H1 (cell line): ENCODE measurements around the gene SH3TC2. TPM values are rescaled to one million over a fixed set of nuclear protein-coding genes. Genes with fewer than 3 reads are reported as not detected.

Experiments
- CTCF ChIA-PET: fragments of 300-600 bp; sonication (Branson Sonifier 250); formaldehyde crosslinking; loops from one replicate; lab custom pipeline; 2021; ENCODE audit not compliant: partially characterized antibody; lab: Charles Lee
- POLR2A ChIA-PET: fragments of 300-600 bp; sonication (Branson Sonifier 250); formaldehyde crosslinking; loops from one replicate; lab custom pipeline; 2021; ENCODE audit warnings: inconsistent platforms; ENCODE audit not compliant: partially characterized antibody; lab: Charles Lee
- DNase-seq, 2 experiments: peaks; one replicate each; pipeline versions ENCODE4 v3.0.0 to v3.0.0-alpha.2; 2010 to 2022; ENCODE audit warnings: low spot score in 2 of 2, low read depth in 1 of 2, mixed read lengths in 1 of 2
- FAIRE-seq: peaks from 2 replicates; lab custom pipeline; 2011; peaks lifted over from hg19 to GRCh38; lab: Jason Lieb, UNC
- H2AFZ ChIP-seq: 2 replicates; pipeline ENCODE4 v1.8.1; 2012; ENCODE audit warnings: low read length, inconsistent platforms
- H2AK5ac ChIP-seq: 2 replicates; pipeline ENCODE4 v1.6.1; 2013; ENCODE audit warnings: low read depth, low read length
- H2BK120ac ChIP-seq: replicated peaks from 2 replicates; pipeline ENCODE3; 2013; ENCODE audit warnings: low read depth, low read length, inconsistent platforms
- H2BK12ac ChIP-seq: 2 replicates; pipeline ENCODE4 v1.6.1; 2013; ENCODE audit warnings: low read depth, low read length
- H2BK15ac ChIP-seq: 2 replicates; pipeline ENCODE4 v1.6.1; 2013; ENCODE audit warnings: low read length
- H2BK20ac ChIP-seq: 2 replicates; pipeline ENCODE4 v1.6.1; 2013; ENCODE audit warnings: low read length
- H2BK5ac ChIP-seq: 2 replicates; pipeline ENCODE4 v1.6.1; 2013; ENCODE audit warnings: low read depth, low read length
- H3K14ac ChIP-seq: 2 replicates; pipeline ENCODE4 v1.6.1; 2013; ENCODE audit warnings: inconsistent platforms; ENCODE audit not compliant: insufficient read length
- H3K18ac ChIP-seq: 2 replicates; pipeline ENCODE4 v1.6.1; 2013; ENCODE audit warnings: low read length; ENCODE audit errors: extremely low read depth
- H3K23ac ChIP-seq: 2 replicates; pipeline ENCODE4 v1.6.1; 2013; ENCODE audit warnings: inconsistent platforms; ENCODE audit not compliant: insufficient read length
- H3K23me2 ChIP-seq: 2 replicates; pipeline ENCODE4 v1.6.1; 2013; ENCODE audit warnings: low read depth, low read length
- H3K27ac ChIP-seq: 2 replicates; pipeline ENCODE4 v1.6.1; 2011; ENCODE audit warnings: low read depth, low read length, inconsistent platforms
- H3K27me3 ChIP-seq, 4 experiments: replicated peaks in 1 of 4; 1 replicate in 1 of 4; 2 replicates in 3 of 4; pipeline versions ENCODE4 v1.6.1 to v1.8.1; 2011 to 2013; ENCODE audit warnings: low read length in 3 of 4, mild to moderate bottlenecking in 3 of 4, inconsistent platforms in 2 of 4, mixed read lengths in 2 of 4, moderate library complexity in 1 of 4; ENCODE audit not compliant: control insufficient read depth in 3 of 4, insufficient read depth in 3 of 4; ENCODE audit errors: extremely low read depth in 1 of 4
- H3K36me3 ChIP-seq, 4 experiments: 2 replicates each; pipeline versions ENCODE4 v1.6.1 to v1.8.1; 2011 to 2013; ENCODE audit warnings: mild to moderate bottlenecking in 4 of 4, low read length in 3 of 4, moderate library complexity in 2 of 4, control low read depth in 1 of 4, inconsistent platforms in 1 of 4; ENCODE audit not compliant: insufficient read depth in 4 of 4, control insufficient read depth in 2 of 4
- H3K4ac ChIP-seq: replicated peaks from 2 replicates; pipeline ENCODE3; 2013; ENCODE audit warnings: low read length, low read depth, mixed read lengths, inconsistent platforms; ENCODE audit not compliant: insufficient read length
- H3K4me1 ChIP-seq, 4 experiments: replicated peaks in 1 of 4; 1 replicate in 1 of 4; 2 replicates in 3 of 4; pipeline versions ENCODE4 v1.6.1 to v1.8.1; 2011 to 2013; ENCODE audit warnings: low read length in 3 of 4, inconsistent platforms in 2 of 4, mixed read lengths in 1 of 4; ENCODE audit not compliant: insufficient read depth in 4 of 4, control insufficient read depth in 3 of 4
- H3K4me2 ChIP-seq, 2 experiments: 2 replicates each; pipeline versions ENCODE4 v1.6.1 to v1.8.1; 2011 to 2013; ENCODE audit warnings: low read depth in 2 of 2, low read length in 2 of 2, control low read depth in 1 of 2, inconsistent platforms in 1 of 2, mild to moderate bottlenecking in 1 of 2; ENCODE audit not compliant: insufficient read depth in 1 of 2
- H3K4me3 ChIP-seq, 4 experiments: fragments of 200-600, 300-600 bp in 1 of 4; sonication (generic), shearing (Covaris generic), sonication (Bioruptor Twin) in 1 of 4; 2 replicates each; pipeline versions ENCODE4 v1.5.1 to v1.8.1; 2011 to 2016; ENCODE audit warnings: low read length in 4 of 4, low read depth in 3 of 4, control low read depth in 2 of 4, inconsistent platforms in 2 of 4, mild to moderate bottlenecking in 2 of 4, mixed read lengths in 1 of 4, moderate library complexity in 1 of 4; ENCODE audit not compliant: insufficient read depth in 2 of 4; ENCODE audit errors: extremely low read depth in 1 of 4
- H3K56ac ChIP-seq: replicated peaks from 2 replicates; pipeline ENCODE3; 2013; ENCODE audit warnings: low read depth, mild to moderate bottlenecking, mixed read lengths, low read length, inconsistent platforms; ENCODE audit not compliant: insufficient read length
- H3K79me1 ChIP-seq: 2 replicates; pipeline ENCODE4 v1.6.1; 2013; ENCODE audit warnings: low read depth, low read length, control low read depth
- H3K79me2 ChIP-seq, 2 experiments: 2 replicates each; pipeline versions ENCODE4 v1.6.1 to v1.8.1; 2012 to 2013; ENCODE audit warnings: low read length in 2 of 2, mild to moderate bottlenecking in 2 of 2, inconsistent platforms in 1 of 2; ENCODE audit not compliant: insufficient read depth in 2 of 2, control insufficient read depth in 1 of 2
- H3K9ac ChIP-seq, 4 experiments: replicated peaks in 1 of 4; 1 replicate in 1 of 4; 2 replicates in 3 of 4; pipeline versions ENCODE4 v1.6.1 to v1.8.1; 2011 to 2013; ENCODE audit warnings: low read depth in 3 of 4, low read length in 3 of 4, control low read depth in 2 of 4, mild to moderate bottlenecking in 2 of 4, moderate library complexity in 2 of 4, inconsistent platforms in 1 of 4; ENCODE audit errors: extremely low read depth in 1 of 4
- H3K9me3 ChIP-seq, 2 experiments: 2 replicates each; pipeline versions ENCODE4 v1.6.1 to v1.8.1; 2012 to 2013; ENCODE audit warnings: mild to moderate bottlenecking in 2 of 2, moderate library complexity in 2 of 2, control low read depth in 1 of 2, inconsistent platforms in 1 of 2, low read depth in 1 of 2, low read length in 1 of 2, mixed read lengths in 1 of 2; ENCODE audit not compliant: insufficient read depth in 2 of 2
- H4K20me1 ChIP-seq, 2 experiments: replicated peaks in 1 of 2; 2 replicates each; pipeline versions ENCODE3 to v1.8.1; 2011 to 2013; ENCODE audit warnings: inconsistent platforms in 2 of 2, low read length in 2 of 2, mild to moderate bottlenecking in 1 of 2; ENCODE audit not compliant: insufficient read depth in 2 of 2, control insufficient read depth in 1 of 2
- H4K5ac ChIP-seq: 2 replicates; pipeline ENCODE4 v1.6.1; 2013; ENCODE audit warnings: low read length, low read depth, mixed read lengths, inconsistent platforms; ENCODE audit not compliant: insufficient read length
- H4K8ac ChIP-seq: 2 replicates; pipeline ENCODE4 v1.8.0; 2013; ENCODE audit warnings: mild to moderate bottlenecking, moderate library complexity, low read length, inconsistent platforms; ENCODE audit not compliant: insufficient read depth; ENCODE audit errors: extremely low read depth
- H4K91ac ChIP-seq: replicated peaks from 2 replicates; pipeline ENCODE3; 2013; ENCODE audit warnings: low read length, mixed read lengths, inconsistent platforms; ENCODE audit not compliant: insufficient read length
- ATF2 ChIP-seq: IDR thresholded peaks from 2 replicates; pipeline ENCODE4 v1.6.1; 2012; ENCODE audit warnings: low read length, inconsistent platforms
- CHD1 ChIP-seq: IDR thresholded peaks from 2 replicates; pipeline ENCODE4 v1.6.1; 2012; ENCODE audit warnings: low read depth, low read length, improper control_type of control experiment
- EGR1 ChIP-seq: IDR thresholded peaks from 2 replicates; pipeline ENCODE4 v1.6.1; 2011; ENCODE audit warnings: low read depth, low read length, borderline replicate concordance
- EP300 ChIP-seq, 2 experiments: IDR thresholded peaks; 1 replicate in 1 of 2; 2 replicates in 1 of 2; pipeline ENCODE4 v1.6.1; 2011 to 2012; ENCODE audit warnings: low read depth in 2 of 2, low read length in 2 of 2, mild to moderate bottlenecking in 2 of 2, borderline replicate concordance in 1 of 2, inconsistent platforms in 1 of 2, moderate library complexity in 1 of 2
- EZH2 ChIP-seq: fragments of 200-600 bp; sonication (generic); IDR thresholded peaks from 2 replicates; pipeline ENCODE4 v1.7.1; 2012; ENCODE audit warnings: low read depth, mild to moderate bottlenecking, moderate library complexity, low read length, inconsistent platforms; ENCODE audit not compliant: severe bottlenecking
- GABPA ChIP-seq: IDR thresholded peaks from 2 replicates; pipeline ENCODE4 v1.6.1; 2011; ENCODE audit warnings: mild to moderate bottlenecking, low read length, moderate library complexity, borderline replicate concordance; ENCODE audit not compliant: insufficient read depth
- RAD21 ChIP-seq, 2 experiments: IDR thresholded peaks in 1 of 2; conservative IDR thresholded peaks in 1 of 2; 2 replicates each; pipeline ENCODE4 v1.6.1; 2011; ENCODE audit warnings: low read depth in 2 of 2, low read length in 2 of 2, improper control_type of control experiment in 1 of 2, inconsistent platforms in 1 of 2, mild to moderate bottlenecking in 1 of 2, moderate library complexity in 1 of 2
- RFX5 ChIP-seq: IDR thresholded peaks from 2 replicates; pipeline ENCODE4 v1.6.1; 2011; ENCODE audit warnings: low read depth, low read length, improper control_type of control experiment, borderline replicate concordance
- SAP30 ChIP-seq: fragments of 300-600 bp; sonication (generic); IDR thresholded peaks from 2 replicates; pipeline ENCODE4 v1.7.1; 2012; ENCODE audit warnings: low read length, moderate library complexity, mild to moderate bottlenecking, inconsistent platforms; ENCODE audit not compliant: insufficient read depth, insufficient replicate concordance
- SP1 ChIP-seq: IDR thresholded peaks from 2 replicates; pipeline ENCODE4 v1.6.1; 2011; ENCODE audit warnings: low read depth, low read length
- TBP ChIP-seq: IDR thresholded peaks from 2 replicates; pipeline ENCODE4 v1.6.1; 2011; ENCODE audit warnings: low read depth, low read length, improper control_type of control experiment
- YY1 ChIP-seq: IDR thresholded peaks from 2 replicates; pipeline ENCODE4 v1.6.1; 2011; ENCODE audit warnings: low read depth, mild to moderate bottlenecking, low read length
- WGBS, 2 experiments: shearing (Covaris generic) in 1 of 2; methylation state at CpG; one replicate each; pipeline versions ENCODE4 v1.1.6 to v1.1.7; 2013 to 2015; ENCODE audit warnings: low lambda C conversion rate in 2 of 2, mixed read lengths in 2 of 2, inconsistent platforms in 1 of 2, low coverage in 1 of 2, missing lambda C conversion rate in 1 of 2; ENCODE audit not compliant: insufficient replicate concordance in 2 of 2, insufficient coverage in 1 of 2, insufficient read length in 1 of 2; ENCODE audit errors: extremely low coverage in 1 of 2, missing lambda C conversion rate in 1 of 2; 5-methylcytosine and 5-hydroxymethylcytosine counted together
- polyA plus RNA-seq, 7 experiments: library from polyadenylated mRNA; depleted of rRNA in 3 of 7; stranded (reverse) in 5 of 7; unstranded in 2 of 7; fragments of >200 nt in 5 of 7; fragments of 200-250 nt in 2 of 7; gene quantifications; 1 replicate in 5 of 7; 2 replicates in 1 of 7; 4 replicates in 1 of 7; pipeline versions ENCODE4 v1.2.1 to v1.2.3, GENCODE V29; 2011 to 2013; ENCODE audit warnings: missing spikeins in 2 of 7, mixed read lengths in 2 of 7
- total RNA-seq: library from RNA; stranded (reverse); fragmentation: NEBNext Ultra II Directional; extraction: Animal tissue kit (Norgen Biotek cat#: 25700); gene quantifications from 2 replicates; pipeline ENCODE4 v1.2.1, GENCODE V29; 2021

The SH3TC2 gene
- total and polyA plus RNA-seq, 2 of the 8 experiments (the other 6 are each of a cell fraction or from before 2014, with no cell fraction given), result 0.11 to 0.80 TPM

GRCh38 chr5:148986636-148987035, 76.2 kb downstream of the SH3TC2 start:
- Histone ChIP-seq H3K14ac (no peak overlapping the region), H2BK15ac (no peak overlapping the region), H4K5ac (no peak overlapping the region), H3K9me3 (no peaks in the 10 kb centered on the region), H4K91ac (no peak overlapping the region), H3K23me2 (no peaks in the 10 kb centered on the region), H3K79me2 (no peaks in the 10 kb centered on the region), H3K27me3 (no peaks in the 10 kb centered on the region), H4K8ac (no peak overlapping the region), H2BK5ac (no peak overlapping the region), H3K4me1 (peaks cover 0 to 7% (median 1%) of the 10 kb centered on the region in 4 experiments; a peak in 2 of 7 replicates), H3K79me1 (no peaks in the 10 kb centered on the region), H3K18ac (no peak overlapping the region), H3K4me3 (no peak overlapping the region), H3K56ac (no peak overlapping the region), H4K20me1 (no peaks in the 10 kb centered on the region), H3K23ac (no peak overlapping the region), H2AK5ac (no peak overlapping the region), H2BK120ac (no peak overlapping the region), H3K36me3 (no peaks in the 10 kb centered on the region), H3K27ac (no peak overlapping the region), H2BK12ac (no peak overlapping the region), H2AFZ (no peak overlapping the region), H3K4me2 (no peak overlapping the region), H3K4ac (no peak overlapping the region), H2BK20ac (no peak overlapping the region), H3K9ac (no peak overlapping the region)
- DNase-seq (no peak), FAIRE-seq (no peak)
- POLR2A ChIA-PET, result no interaction called here
- WGBS, 2 experiments, result 94% methylated on average over 2 of the region's 2 CpGs; no CpG with 5 or more reads in 1 of the 2 experiments
- CTCF ChIA-PET, result interaction anchor here (1.0 to 1.5 kb wide), 4 partner anchors 10 to 245 kb away, joined by 4 to 6 read pairs (median 4); no protein-coding TSS in a partner anchor
- TF ChIP-seq EP300 (IDR thresholded peaks at IDR 0.05; ENCODE audit: borderline replicate concordance in 1 of 2, low read depth in 2 of 2, low read length in 2 of 2), result no peak
- no peak for TF ChIP-seq RAD21 (IDR thresholded peaks at IDR 0.05 in 1 of 2, conservative IDR thresholded peaks at IDR 0.05 in 1 of 2; ENCODE audit: low read depth in 2 of 2, low read length in 2 of 2)
- TF ChIP-seq TBP, result no peak
- TF ChIP-seq SP1, result no peak
- TF ChIP-seq ATF2, result no peak
- no peak for TF ChIP-seq YY1
- TF ChIP-seq CHD1, result no peak
- TF ChIP-seq RFX5, result no peak
- TF ChIP-seq EZH2, result no peak
- no peak for TF ChIP-seq EGR1
- no peak for TF ChIP-seq GABPA
- no peak for TF ChIP-seq SAP30
